ENCODE data around the gene FBXL2. TPM values are rescaled to one million over a fixed set of nuclear protein-coding genes. Genes with fewer than 3 reads are reported as not detected.

The FBXL2 gene
- total RNA-seq, 1 donor from 2014 or later: 8.1 TPM

GRCh38 chr3:33360136-33360825 lies 83.0 kb downstream of the FBXL2 start:
- H3K27ac ChIP-seq: no peak overlapping the region
- no peaks in the 10 kb centered on the region for H3K36me3 ChIP-seq
- no peaks in the 10 kb centered on the region for H3K4me1 ChIP-seq
- ATAC-seq: peak; percentile 49 to 56
- no peak for TF ChIP-seq CTCF (IDR thresholded peaks at IDR 0.05)
- H3K9me3 ChIP-seq: no peaks in the 10 kb centered on the region
- no peak for DNase-seq
- no peak overlapping the region for H3K4me3 ChIP-seq
- intact Hi-C loops (cut with DNase I): no loop called here
- no peaks in the 10 kb centered on the region for H3K27me3 ChIP-seq (ENCODE audit: low read depth)

GRCh38 chr3:33363113-33363800 lies 86.0 kb downstream of the FBXL2 start:
- no peak for TF ChIP-seq CTCF (IDR thresholded peaks at IDR 0.05)
- Histone ChIP-seq H3K36me3 (no peaks in the 10 kb centered on the region), H3K9me3 (no peaks in the 10 kb centered on the region), H3K4me1 (no peaks in the 10 kb centered on the region), H3K4me3 (no peak overlapping the region), H3K27ac (no peak overlapping the region), H3K27me3 (ENCODE audit: low read depth) (no peaks in the 10 kb centered on the region)
- intact Hi-C loops (cut with DNase I): no loop called here
- DNase-seq (no peak), ATAC-seq (no peak)

- TF ChIP-seq CTCF (IDR thresholded peaks at IDR 0.05): no peak
- H3K9me3 ChIP-seq: no peaks in the 10 kb centered on the region
- no peaks in the 10 kb centered on the region for H3K27me3 ChIP-seq (ENCODE audit: low read depth)
- H3K27ac ChIP-seq: no peak overlapping the region
- DNase-seq (no peak), ATAC-seq (no peak)
- no peak overlapping the region for H3K4me3 ChIP-seq
- intact Hi-C loops (cut with DNase I): no loop called here
- no peaks in the 10 kb centered on the region for H3K4me1 ChIP-seq
- no peaks in the 10 kb centered on the region for H3K36me3 ChIP-seq
Measured at GRCh38 chr3:33364060-33364459, 86.8 kb downstream of the FBXL2 start.

- ATAC-seq (no peak), DNase-seq (no peak)
- no peak for TF ChIP-seq CTCF (IDR thresholded peaks at IDR 0.05)
- H3K27me3 ChIP-seq (ENCODE audit: low read depth): no peaks in the 10 kb centered on the region
- H3K36me3 ChIP-seq: no peaks in the 10 kb centered on the region
- no peak overlapping the region for H3K27ac ChIP-seq
- H3K4me3 ChIP-seq: no peak overlapping the region
- intact Hi-C loops (cut with DNase I): no loop called here
- H3K9me3 ChIP-seq: no peaks in the 10 kb centered on the region
- no peaks in the 10 kb centered on the region for H3K4me1 ChIP-seq
Measured at GRCh38 chr3:33364531-33365128, 87.4 kb downstream of the FBXL2 start.

- intact Hi-C loops (cut with DNase I): loop anchor here (10.0 kb wide), 1 partner anchor 238 kb away; no protein-coding TSS in a partner anchor
Measured at GRCh38 chr3:33372218-33373081, 95.2 kb downstream of the FBXL2 start.

More at GRCh38 chr3:33372218-33373081, 95.2 kb downstream of the FBXL2 start:
- no peak for DNase-seq
- peak; percentile 74 to 75 for ATAC-seq
- peak; percentile 87 for TF ChIP-seq CTCF (IDR thresholded peaks at IDR 0.05)
- Histone ChIP-seq H3K4me3 (no peak overlapping the region), H3K4me1 (peaks cover 7% of the 10 kb centered on the region), H3K36me3 (peaks cover 15% of the 10 kb centered on the region), H3K27ac (no peak overlapping the region), H3K9me3 (no peaks in the 10 kb centered on the region), H3K27me3 (ENCODE audit: low read depth) (no peaks in the 10 kb centered on the region)
